Kidney glomerular epithelial cell (primary cell): Measurements from ENCODE around the gene EFCAB8.
"Not testable (repeated sequence)": the region's sequence is repeated elsewhere in the genome, so short reads cannot be mapped to it uniquely, and the experiment has no call there.

Source experiments
- DNase-seq: peaks from one replicate; lab custom pipeline; 2025; lab: John Stamatoyannopoulos, UW

The EFCAB8 gene

GRCh38 chr20:32959351-32960221 is 100.9 kb downstream of the EFCAB8 start:
- DNase-seq = no peak

GRCh38 chr20:32960222-32960518 is 101.4 kb downstream of the EFCAB8 start:
- no peak for DNase-seq

GRCh38 chr20:32960849-32961731 is 102.4 kb downstream of the EFCAB8 start:
- DNase-seq = no peak

GRCh38 chr20:32962053-32962452 is 103.3 kb downstream of the EFCAB8 start:
- DNase-seq = no peak

- not testable (repeated sequence) for DNase-seq
Observed at GRCh38 chr20:32962646-32963045, 103.9 kb downstream of the EFCAB8 start.

- no peak for DNase-seq
Observed at GRCh38 chr20:32963176-32963575, 104.5 kb downstream of the EFCAB8 start.

- no peak for DNase-seq
Observed at GRCh38 chr20:32964575-32964974, 105.9 kb downstream of the EFCAB8 start.

GRCh38 chr20:32965115-32965514 is 106.4 kb downstream of the EFCAB8 start:
- DNase-seq = no peak

- DNase-seq = no peak
Observed at GRCh38 chr20:32965581-32966373, 107.1 kb downstream of the EFCAB8 start.

- no peak for DNase-seq
Observed at GRCh38 chr20:32966382-32966781, 107.7 kb downstream of the EFCAB8 start.

GRCh38 chr20:32966881-32967781 is 108.4 kb downstream of the EFCAB8 start:
- no peak for DNase-seq

GRCh38 chr20:32967961-32968457 is 109.3 kb downstream of the EFCAB8 start:
- DNase-seq = no peak

GRCh38 chr20:32968478-32969241 is 109.9 kb downstream of the EFCAB8 start:
- DNase-seq = no peak

- no peak for DNase-seq
Observed at GRCh38 chr20:32969356-32970114, 110.8 kb downstream of the EFCAB8 start.

GRCh38 chr20:32970115-32970972 is 111.6 kb downstream of the EFCAB8 start:
- DNase-seq = no peak

GRCh38 chr20:32970973-32971300 is 112.2 kb downstream of the EFCAB8 start:
- no peak for DNase-seq

- DNase-seq = no peak
Observed at GRCh38 chr20:32971703-32972161, 113.0 kb downstream of the EFCAB8 start.
